SK-N-MC (cell line): Measurements from ENCODE around the gene STK39.

ENCODE experiments used
- EZH2 ChIP-seq: fragments of 200-600 bp; sonication (generic); IDR thresholded peaks from one replicate; pipeline ENCODE4 v1.6.1; 2017; ENCODE audit warnings: antibody characterized with exemption
- FOXP2 ChIP-seq: optimal IDR thresholded peaks from 2 replicates; pipeline ENCODE3; 2011; ENCODE audit warnings: mild to moderate bottlenecking, moderate library complexity; ENCODE audit not compliant: insufficient read depth; ENCODE audit errors: extremely low read length, control extremely low read depth
- POLR2AphosphoS5 ChIP-seq: IDR thresholded peaks from 2 replicates; pipeline ENCODE4 v1.6.1; 2012; ENCODE audit warnings: mild to moderate bottlenecking, low read depth, low read length, borderline replicate concordance

- TF ChIP-seq FOXP2 (no peak), EZH2 (no peak), POLR2AphosphoS5 (no peak)
These were observed 240.9 kb downstream of the STK39 start for GRCh38 chr2:168006498-168006897.
